Mesothelial cell of epicardium (in vitro differentiated cells): ENCODE data around the gene ZNF780A. TPM values are rescaled to one million over a fixed set of nuclear protein-coding genes. Genes with fewer than 3 reads are reported as not detected.

Source experiments
- DNase-seq, 2 experiments: peaks; one replicate each; pipeline ENCODE4 v3.0.0; 2021; ENCODE audit warnings: low spot score in 2 of 2; ENCODE audit not compliant: unreplicated experiment in 2 of 2
- H3K27ac Mint-ChIP-seq: 2 replicates; pipeline ENCODE4 v1.8.0; 2021; ENCODE audit warnings: mixed read lengths
- H3K27me3 Mint-ChIP-seq: 2 replicates; pipeline ENCODE4 v1.8.0; 2021; ENCODE audit warnings: low read depth, mixed read lengths
- H3K36me3 Mint-ChIP-seq: 2 replicates; pipeline ENCODE4 v1.8.0; 2021; ENCODE audit warnings: mixed read lengths
- H3K4me1 Mint-ChIP-seq: 2 replicates; pipeline ENCODE4 v1.8.0; 2021; ENCODE audit warnings: mixed read lengths
- H3K4me3 Mint-ChIP-seq: 2 replicates; pipeline ENCODE4 v1.8.0; 2021; ENCODE audit warnings: mild to moderate bottlenecking, moderate library complexity, mixed read lengths
- H3K9me3 Mint-ChIP-seq: 2 replicates; pipeline ENCODE4 v1.8.0; 2021; ENCODE audit warnings: mixed read lengths
- total RNA-seq: library from RNA; stranded (reverse); gene quantifications from 3 replicates; pipeline ENCODE4 v1.2.1, GENCODE V29; 2021
- TF ChIP-seq, protein P1 (sequence below): fragments of 200-600 bp; sonication (generic); IDR thresholded peaks from one replicate; pipeline ENCODE4 v1.5.0; 2021; ENCODE audit warnings: antibody characterized with exemption; ENCODE audit not compliant: unreplicated experiment

The ZNF780A gene
- 14.6 to 17.3 TPM (median 17.0 TPM) in 3 replicates for total RNA-seq

DNA sequence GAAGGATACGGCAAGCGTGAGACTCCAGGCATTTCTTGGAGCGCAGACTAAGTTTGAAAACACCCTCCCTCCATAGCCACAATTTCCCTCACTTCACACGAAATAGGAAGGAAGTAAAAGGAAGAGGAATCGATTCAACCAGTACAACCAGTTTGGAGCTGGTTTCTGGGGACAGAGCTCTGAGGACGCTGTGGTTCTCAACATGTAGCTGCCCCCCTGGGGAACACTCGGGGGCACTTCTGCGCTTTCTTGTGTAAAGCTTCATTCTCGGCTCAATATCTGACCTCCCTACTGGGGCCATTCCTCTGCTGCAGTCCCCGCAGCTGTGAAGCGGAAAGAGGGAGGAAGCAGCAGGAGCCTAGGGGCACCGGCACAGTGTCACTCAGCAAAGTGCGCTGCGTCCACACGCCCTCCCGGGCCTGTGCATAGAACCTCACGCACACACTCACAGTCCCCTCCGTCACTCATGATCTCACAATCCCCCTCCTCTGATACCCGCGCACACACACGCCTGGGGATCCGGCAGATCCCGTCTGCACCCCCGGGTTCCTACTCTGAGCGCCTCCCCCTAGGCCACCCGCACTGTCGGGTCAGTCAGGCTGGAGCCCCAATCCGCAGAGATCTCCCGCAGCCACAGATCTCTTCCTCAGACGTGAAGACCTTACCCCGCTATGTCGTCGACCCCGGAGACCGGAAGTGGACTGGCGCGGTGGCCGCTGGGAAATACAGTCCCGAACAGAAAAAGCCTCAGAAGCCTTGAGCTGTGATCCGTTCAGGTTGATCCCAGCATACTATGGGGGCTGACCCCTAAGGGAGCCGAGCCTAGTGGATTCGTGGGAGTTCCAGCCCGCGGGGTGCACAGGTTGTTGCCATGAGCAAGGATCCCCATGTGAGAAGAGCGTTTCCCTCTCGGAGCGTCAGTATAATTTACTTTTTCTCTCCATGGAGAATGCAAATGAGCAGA lies at the start of gene ZNF780A:
ZNF780A (minus strand) TSS at position 703 of the 964 bp plus-strand sequence. CDS start 6,190 bp downstream, outside the sequence.
- H3K36me3 Mint-ChIP-seq: peaks cover 14% of the 10 kb centered on the region
- DNase-seq: peak; percentile 40 to 66
- peaks cover 4% of the 10 kb centered on the region for H3K27me3 Mint-ChIP-seq
- peaks cover 14% of the 10 kb centered on the region for H3K9me3 Mint-ChIP-seq
- TF ChIP-seq, protein P1, sequence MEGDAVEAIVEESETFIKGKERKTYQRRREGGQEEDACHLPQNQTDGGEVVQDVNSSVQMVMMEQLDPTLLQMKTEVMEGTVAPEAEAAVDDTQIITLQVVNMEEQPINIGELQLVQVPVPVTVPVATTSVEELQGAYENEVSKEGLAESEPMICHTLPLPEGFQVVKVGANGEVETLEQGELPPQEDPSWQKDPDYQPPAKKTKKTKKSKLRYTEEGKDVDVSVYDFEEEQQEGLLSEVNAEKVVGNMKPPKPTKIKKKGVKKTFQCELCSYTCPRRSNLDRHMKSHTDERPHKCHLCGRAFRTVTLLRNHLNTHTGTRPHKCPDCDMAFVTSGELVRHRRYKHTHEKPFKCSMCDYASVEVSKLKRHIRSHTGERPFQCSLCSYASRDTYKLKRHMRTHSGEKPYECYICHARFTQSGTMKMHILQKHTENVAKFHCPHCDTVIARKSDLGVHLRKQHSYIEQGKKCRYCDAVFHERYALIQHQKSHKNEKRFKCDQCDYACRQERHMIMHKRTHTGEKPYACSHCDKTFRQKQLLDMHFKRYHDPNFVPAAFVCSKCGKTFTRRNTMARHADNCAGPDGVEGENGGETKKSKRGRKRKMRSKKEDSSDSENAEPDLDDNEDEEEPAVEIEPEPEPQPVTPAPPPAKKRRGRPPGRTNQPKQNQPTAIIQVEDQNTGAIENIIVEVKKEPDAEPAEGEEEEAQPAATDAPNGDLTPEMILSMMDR: no peak
- H3K27ac Mint-ChIP-seq: peak within 1 kb of the TSS; percentile 99
- H3K4me1 Mint-ChIP-seq: peaks cover 13% of the 10 kb centered on the region
- H3K4me3 Mint-ChIP-seq: peak within 1 kb of the TSS; percentile 100

DNA sequence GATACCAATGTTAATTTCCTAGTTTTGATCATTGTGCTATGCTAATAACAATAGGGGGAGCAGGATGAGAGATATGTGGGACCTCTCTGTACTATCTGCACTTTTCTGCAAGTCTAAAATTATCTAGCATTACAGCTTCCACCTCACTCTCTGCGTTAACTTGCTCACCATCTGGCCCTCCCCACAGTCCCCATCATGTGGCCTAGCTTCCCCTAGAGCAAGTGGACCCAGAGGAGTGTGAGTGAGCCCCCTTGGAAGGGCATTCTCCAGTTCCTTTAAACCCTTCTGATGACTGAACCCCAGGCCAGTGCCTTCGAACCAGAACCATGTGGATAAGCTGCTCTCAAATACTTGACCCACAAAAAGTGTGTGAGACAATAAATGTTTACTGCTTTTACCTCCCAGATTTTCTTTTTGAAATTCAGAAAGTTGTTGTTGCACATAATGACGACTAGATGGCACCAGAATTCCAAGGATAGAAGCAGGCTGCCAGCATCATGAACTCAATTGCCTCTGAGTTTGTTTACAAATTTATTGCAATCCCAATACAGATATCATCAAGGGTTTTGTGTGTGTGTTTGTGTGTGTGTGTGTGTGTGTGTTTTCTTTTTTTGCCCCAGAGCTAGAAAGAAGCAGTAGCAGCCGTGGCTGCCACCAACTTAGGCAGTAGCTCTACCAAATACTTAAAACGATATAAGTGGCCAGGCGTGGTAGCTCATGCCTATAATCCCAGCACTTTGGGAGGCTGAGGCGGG lies 49.0 kb upstream of the ZNF780A start:
- TF ChIP-seq, protein P1: peak; percentile 75
- Mint-ChIP-seq H3K9me3 (no peaks in the 10 kb centered on the region), H3K36me3 (no peaks in the 10 kb centered on the region), H3K27me3 (peaks cover 52% of the 10 kb centered on the region), H3K4me1 (no peaks in the 10 kb centered on the region), H3K4me3 (no peak overlapping the region), H3K27ac (no peak overlapping the region)
- DNase-seq: no peak

DNA sequence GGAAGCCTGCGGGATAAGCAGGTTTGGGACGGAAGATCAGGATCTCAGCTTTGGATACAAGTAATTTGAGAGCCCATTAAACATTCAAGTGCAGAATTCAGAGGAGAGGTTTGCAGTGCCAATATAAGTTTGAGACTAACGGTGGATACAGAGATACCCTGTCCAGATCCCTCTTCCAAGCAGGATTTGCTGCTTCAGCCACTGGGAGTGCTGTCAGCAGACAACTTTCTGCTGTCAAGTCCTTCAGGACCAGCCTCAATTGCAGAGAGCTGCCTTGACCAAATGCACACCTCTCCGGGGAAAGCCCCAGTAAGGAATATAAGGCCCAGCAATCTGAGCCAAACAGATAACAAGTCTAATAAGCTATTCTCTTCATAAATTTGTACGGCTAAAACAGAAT lies 46.1 kb upstream of the ZNF780A start:
- no peak overlapping the region for H3K4me3 Mint-ChIP-seq
- no peaks in the 10 kb centered on the region for H3K4me1 Mint-ChIP-seq

DNA sequence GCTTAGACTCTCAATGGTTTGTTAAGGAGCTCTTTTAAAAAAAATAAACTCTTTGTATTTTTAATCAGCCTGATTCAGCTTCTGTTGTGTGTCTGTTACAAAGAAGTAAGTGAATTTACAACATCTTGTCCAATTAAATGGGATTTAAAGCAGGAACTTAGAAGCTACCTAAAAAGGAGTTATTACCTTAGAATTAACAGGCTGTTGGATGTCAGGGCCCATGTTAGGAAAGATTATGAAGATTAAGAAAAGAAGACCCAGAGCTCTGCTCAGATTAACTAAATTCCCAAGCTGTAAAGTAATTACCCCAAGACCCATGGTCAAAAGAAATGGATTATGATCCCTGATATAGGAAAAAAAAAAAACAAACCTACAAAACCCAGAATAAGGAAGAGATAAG lies 44.1 kb upstream of the ZNF780A start:
- Mint-ChIP-seq H3K36me3 (no peaks in the 10 kb centered on the region), H3K27ac (no peak overlapping the region), H3K9me3 (peaks cover 12% of the 10 kb centered on the region), H3K4me3 (no peak overlapping the region), H3K4me1 (no peaks in the 10 kb centered on the region), H3K27me3 (peaks cover 60% of the 10 kb centered on the region)
- TF ChIP-seq, protein P1: no peak
- DNase-seq: no peak

More for the DNA sequence above, 46.1 kb upstream of the ZNF780A start:
- TF ChIP-seq, protein P1: no peak
- DNase-seq: no peak
- Mint-ChIP-seq H3K27me3 (peaks cover 58% of the 10 kb centered on the region), H3K27ac (no peak overlapping the region), H3K9me3 (no peaks in the 10 kb centered on the region), H3K36me3 (no peaks in the 10 kb centered on the region)

DNA sequence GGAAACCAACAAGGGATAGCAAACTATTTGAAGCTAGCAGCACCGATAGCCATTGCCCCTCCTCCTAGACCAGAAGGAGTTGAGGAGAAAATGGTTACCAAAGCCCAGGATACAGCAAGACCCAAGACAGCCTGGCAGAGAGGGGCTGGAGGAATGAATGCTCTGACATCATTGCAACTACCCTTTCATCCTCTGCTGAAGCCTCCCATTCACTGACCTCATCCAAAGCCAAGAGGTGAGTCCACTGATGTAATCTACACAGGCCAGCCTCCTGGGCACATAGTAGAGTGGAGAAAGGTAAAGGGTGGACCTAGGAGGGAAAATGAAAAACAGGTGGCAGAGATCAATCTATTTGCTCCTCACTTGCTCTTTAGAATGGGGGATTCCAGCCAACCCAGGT lies 42.7 kb upstream of the ZNF780A start:
- Mint-ChIP-seq H3K4me1 (no peaks in the 10 kb centered on the region), H3K27ac (no peak overlapping the region), H3K9me3 (peaks cover 16% of the 10 kb centered on the region), H3K27me3 (peaks cover 60% of the 10 kb centered on the region), H3K4me3 (no peak overlapping the region), H3K36me3 (no peaks in the 10 kb centered on the region)
- TF ChIP-seq, protein P1: no peak
- no peak for DNase-seq
